HepG2 (cell line): Measurements from ENCODE around the gene GCNT3. TPM values are rescaled to one million over a fixed set of nuclear protein-coding genes. Genes with fewer than 3 reads are reported as not detected.

Source experiments
- CHD2 ChIP-seq: IDR thresholded peaks from 2 replicates; pipeline ENCODE4 v1.6.1; 2011; ENCODE audit warnings: low read depth, low read length, improper control_type of control experiment
- MLLT10 ChIP-seq: sonication (generic); formaldehyde crosslinking; IDR thresholded peaks from 2 replicates; pipeline ENCODE4 v1.4.0; 2020; ENCODE audit warnings: missing genetic modification reagents
- PHF20 ChIP-seq: sonication (generic); formaldehyde crosslinking; IDR thresholded peaks from 2 replicates; pipeline ENCODE4 v1.5.0; 2020; ENCODE audit warnings: mild to moderate bottlenecking, missing genetic modification reagents
- TMF1 ChIP-seq: sonication (generic); formaldehyde crosslinking; IDR thresholded peaks from 2 replicates; pipeline ENCODE4 v1.8.1; 2022; ENCODE audit warnings: low read depth, missing genetic modification reagents
- ZBTB40 ChIP-seq, 2 experiments: fragments of 450-650 bp in 1 of 2; sonication (generic) in 1 of 2; formaldehyde crosslinking in 1 of 2; IDR thresholded peaks; 2 replicates each; pipeline versions ENCODE4 v1.6.1 to v1.8.0; 2016 to 2022; ENCODE audit warnings: antibody characterized with exemption in 1 of 2, mild to moderate bottlenecking in 1 of 2, missing genetic modification reagents in 1 of 2
- ZFP62 ChIP-seq: sonication (generic); formaldehyde crosslinking; IDR thresholded peaks from 2 replicates; pipeline ENCODE4 v1.4.0; 2020; ENCODE audit warnings: missing genetic modification reagents
- ZFP90 ChIP-seq: sonication (generic); formaldehyde crosslinking; IDR thresholded peaks from 2 replicates; pipeline ENCODE4 v1.8.0; 2022; ENCODE audit warnings: missing genetic modification reagents, mild to moderate bottlenecking, inconsistent platforms, borderline replicate concordance
- ZNF12 ChIP-seq: sonication (generic); formaldehyde crosslinking; IDR thresholded peaks from 2 replicates; pipeline ENCODE4 v1.5.0; 2020; ENCODE audit warnings: missing genetic modification reagents
- ZNF17 ChIP-seq: sonication (generic); formaldehyde crosslinking; IDR thresholded peaks from 2 replicates; pipeline ENCODE4 v1.5.0; 2020; ENCODE audit warnings: mild to moderate bottlenecking, missing genetic modification reagents
- ZNF224 ChIP-seq: sonication (generic); formaldehyde crosslinking; IDR thresholded peaks from 2 replicates; pipeline ENCODE4 v1.5.0; 2020; ENCODE audit warnings: mild to moderate bottlenecking, missing genetic modification reagents
- ZNF326 ChIP-seq: sonication (generic); formaldehyde crosslinking; IDR thresholded peaks from 2 replicates; pipeline ENCODE4 v1.4.0; 2020; ENCODE audit warnings: missing genetic modification reagents, borderline replicate concordance
- ZNF432 ChIP-seq: sonication (generic); formaldehyde crosslinking; IDR thresholded peaks from 2 replicates; pipeline ENCODE4 v1.5.0; 2020; ENCODE audit warnings: missing genetic modification reagents, mild to moderate bottlenecking, borderline replicate concordance
- ZNF776 ChIP-seq: sonication (generic); formaldehyde crosslinking; IDR thresholded peaks from 2 replicates; pipeline ENCODE4 v1.4.0; 2020; ENCODE audit warnings: mild to moderate bottlenecking, missing genetic modification reagents
- ZNF800 ChIP-seq: sonication (generic); formaldehyde crosslinking; IDR thresholded peaks from 2 replicates; pipeline ENCODE4 v1.4.0; 2020; ENCODE audit warnings: missing genetic modification reagents
- polyA plus RNA-seq, 8 experiments: library from polyadenylated mRNA; depleted of rRNA in 3 of 8; stranded (reverse) in 7 of 8; unstranded in 1 of 8; fragments of >200 nt; fragmentation: Illumina TruSeq in 4 of 8; extraction: Trizol in 4 of 8; gene quantifications; 2 replicates each; pipeline versions ENCODE4 v1.2.1 to v1.2.3, GENCODE V29; 2011 to 2016; ENCODE audit warnings: low read depth in 4 of 8, missing spikeins in 1 of 8, mixed read lengths in 1 of 8; ENCODE audit not compliant: insufficient read depth in 1 of 8
- total RNA-seq, 5 experiments: library from RNA; depleted of rRNA; stranded (reverse); fragments of >200 nt; fragmentation: Illumina TruSeq; extraction: Trizol; gene quantifications; 2 replicates each; pipeline ENCODE4 v1.2.3, GENCODE V29; 2016; ENCODE audit warnings: low read depth in 1 of 5
- TF ChIP-seq, protein P1 (sequence below): sonication (generic); formaldehyde crosslinking; conservative IDR thresholded peaks from 2 replicates; pipeline ENCODE4 v1.8.0; 2022; ENCODE audit warnings: missing genetic modification reagents
- TF ChIP-seq, protein P2 (sequence below): sonication (generic); formaldehyde crosslinking; IDR thresholded peaks from 2 replicates; pipeline ENCODE4 v1.5.0; 2020; ENCODE audit warnings: missing genetic modification reagents, mild to moderate bottlenecking, borderline replicate concordance

Gene GCNT3
- total and polyA plus RNA-seq, 2 of the 13 experiments (the other 11 are each of a cell fraction or from before 2014, with no cell fraction given), result 6.8 to 9.8 TPM

DNA sequence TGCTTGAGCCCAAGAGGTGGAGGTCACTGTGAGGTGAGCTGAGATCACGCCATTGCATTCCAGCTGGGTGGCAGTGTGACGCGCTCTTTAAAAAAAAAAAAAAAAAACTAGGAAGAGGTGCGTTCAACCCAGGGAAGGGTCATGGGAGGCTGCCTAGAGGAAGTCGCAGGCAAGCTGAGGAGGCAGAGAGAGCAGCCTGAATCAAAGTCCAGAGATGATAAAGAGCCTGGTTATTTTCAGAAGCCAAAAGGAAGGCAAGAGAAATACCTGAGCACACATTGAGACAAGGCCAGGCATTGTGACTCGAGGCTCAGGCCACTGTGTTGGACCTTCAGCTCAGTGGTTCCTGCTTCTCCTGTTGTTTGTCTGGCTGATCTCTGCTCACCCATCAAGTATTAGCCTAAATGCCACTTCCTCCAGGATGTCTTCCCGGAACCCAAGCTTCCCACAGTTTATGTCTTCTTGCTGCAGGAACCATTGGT lies 16.1 kb upstream of the GCNT3 start (continued):
- TF ChIP-seq, protein P1, sequence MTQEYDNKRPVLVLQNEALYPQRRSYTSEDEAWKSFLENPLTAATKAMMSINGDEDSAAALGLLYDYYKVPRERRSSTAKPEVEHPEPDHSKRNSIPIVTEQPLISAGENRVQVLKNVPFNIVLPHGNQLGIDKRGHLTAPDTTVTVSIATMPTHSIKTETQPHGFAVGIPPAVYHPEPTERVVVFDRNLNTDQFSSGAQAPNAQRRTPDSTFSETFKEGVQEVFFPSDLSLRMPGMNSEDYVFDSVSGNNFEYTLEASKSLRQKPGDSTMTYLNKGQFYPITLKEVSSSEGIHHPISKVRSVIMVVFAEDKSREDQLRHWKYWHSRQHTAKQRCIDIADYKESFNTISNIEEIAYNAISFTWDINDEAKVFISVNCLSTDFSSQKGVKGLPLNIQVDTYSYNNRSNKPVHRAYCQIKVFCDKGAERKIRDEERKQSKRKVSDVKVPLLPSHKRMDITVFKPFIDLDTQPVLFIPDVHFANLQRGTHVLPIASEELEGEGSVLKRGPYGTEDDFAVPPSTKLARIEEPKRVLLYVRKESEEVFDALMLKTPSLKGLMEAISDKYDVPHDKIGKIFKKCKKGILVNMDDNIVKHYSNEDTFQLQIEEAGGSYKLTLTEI (CRISPR knock-in tag), result no peak
- no peak for TF ChIP-seq ZFP90 (CRISPR knock-in tag)
- no peak for TF ChIP-seq CHD2
- no peak for TF ChIP-seq ZNF432 (CRISPR knock-in tag)
- TF ChIP-seq ZNF224 (CRISPR knock-in tag), result no peak
- TF ChIP-seq ZNF12 (CRISPR knock-in tag), result no peak
- no peak for TF ChIP-seq ZNF17 (CRISPR knock-in tag)
- TF ChIP-seq TMF1 (CRISPR knock-in tag), result no peak
- TF ChIP-seq PHF20, result no peak
- no peak for TF ChIP-seq ZNF326 (CRISPR knock-in tag)
- no peak for TF ChIP-seq ZNF776 (CRISPR knock-in tag)
- no peak for TF ChIP-seq ZFP62 (CRISPR knock-in tag)
- no peak for TF ChIP-seq ZNF800 (CRISPR knock-in tag)
- no peak for TF ChIP-seq ZBTB40 (IDR thresholded peaks at IDR 0.05)
- TF ChIP-seq ZBTB40 (CRISPR knock-in tag; IDR thresholded peaks at IDR 0.05), result no peak
- TF ChIP-seq MLLT10 (CRISPR knock-in tag), result no peak
- TF ChIP-seq, protein P2, sequence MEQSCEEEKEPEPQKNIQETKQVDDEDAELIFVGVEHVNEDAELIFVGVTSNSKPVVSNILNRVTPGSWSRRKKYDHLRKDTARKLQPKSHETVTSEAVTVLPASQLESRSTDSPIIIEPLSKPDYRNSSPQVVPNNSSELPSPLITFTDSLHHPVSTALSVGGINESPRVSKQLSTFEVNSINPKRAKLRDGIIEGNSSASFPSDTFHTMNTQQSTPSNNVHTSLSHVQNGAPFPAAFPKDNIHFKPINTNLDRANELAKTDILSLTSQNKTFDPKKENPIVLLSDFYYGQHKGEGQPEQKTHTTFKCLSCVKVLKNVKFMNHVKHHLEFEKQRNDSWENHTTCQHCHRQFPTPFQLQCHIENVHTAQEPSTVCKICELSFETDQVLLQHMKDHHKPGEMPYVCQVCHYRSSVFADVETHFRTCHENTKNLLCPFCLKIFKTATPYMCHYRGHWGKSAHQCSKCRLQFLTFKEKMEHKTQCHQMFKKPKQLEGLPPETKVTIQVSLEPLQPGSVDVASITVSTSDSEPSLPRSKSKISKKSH, result no peak
